Hippocampal formation (tissue), 2 donors: ENCODE data around the gene SDS.
A peak's percentile ranks its signal among the peaks of the same experiment; 100 is the strongest.

Experiments
- DNase-seq, 2 donors: peaks; one replicate each; lab custom pipeline; 2025; lab: John Stamatoyannopoulos, UW

Gene SDS

GRCh38 chr12:113399490-113399889 is 4.2 kb downstream of the SDS start:
- DNase-seq = no peak

- DNase-seq = no peak
These were observed 5.1 kb downstream of the SDS start for GRCh38 chr12:113398346-113399290.

GRCh38 chr12:113397497-113398197 is 6.0 kb downstream of the SDS start:
- DNase-seq = no peak

GRCh38 chr12:113396828-113397496 is 6.7 kb downstream of the SDS start:
- peak; percentile 56 for DNase-seq

GRCh38 chr12:113396200-113396599 is 7.5 kb downstream of the SDS start:
- no peak for DNase-seq

GRCh38 chr12:113395119-113395518 is 8.6 kb downstream of the SDS start:
- DNase-seq = no peak

GRCh38 chr12:113393749-113394148 is 9.9 kb downstream of the SDS start:
- no peak for DNase-seq

- DNase-seq = no peak
These were observed 10.6 kb downstream of the SDS start for GRCh38 chr12:113392988-113393579.

- no peak for DNase-seq
These were observed 11.2 kb downstream of the SDS start for GRCh38 chr12:113392520-113392919.

- no peak for DNase-seq
These were observed 11.9 kb downstream of the SDS start for GRCh38 chr12:113391650-113392337.

GRCh38 chr12:113391145-113391544 is 12.5 kb downstream of the SDS start:
- DNase-seq = no peak

- DNase-seq = no peak
These were observed 13.3 kb downstream of the SDS start for GRCh38 chr12:113390064-113391043.

GRCh38 chr12:113388351-113388750 is 15.3 kb downstream of the SDS start:
- DNase-seq = no peak

GRCh38 chr12:113387631-113388030 is 16.1 kb downstream of the SDS start:
- DNase-seq = no peak

GRCh38 chr12:113386866-113387566 is 16.7 kb downstream of the SDS start:
- DNase-seq = no peak

- no peak for DNase-seq
These were observed 18.3 kb downstream of the SDS start for GRCh38 chr12:113385282-113385882.

- DNase-seq = no peak
These were observed 18.9 kb downstream of the SDS start for GRCh38 chr12:113384778-113385177.

GRCh38 chr12:113382206-113382605 is 21.5 kb downstream of the SDS start:
- no peak for DNase-seq

GRCh38 chr12:113381220-113381619 is 22.5 kb downstream of the SDS start:
- peak in 1 of 2 donors; percentile 7 for DNase-seq
